Measurements from ENCODE around the gene CDT1.
"Not testable (repeated sequence)": the region's sequence is repeated elsewhere in the genome, so short reads cannot be mapped to it uniquely, and the experiment has no call there.

Gene CDT1

GRCh38 chr16:88821168-88821850 is 17.7 kb downstream of the CDT1 start:
- Histone ChIP-seq H3K4me2 (ENCODE audit: low read length) (no peak overlapping the region), H3K9ac (no peak overlapping the region), H3K27ac (no peak overlapping the region), H3K27me3 (ENCODE audit: control insufficient read depth, insufficient read depth, low read length) (no peaks in the 10 kb centered on the region), H3K9me3 (ENCODE audit: control insufficient read depth, low read length) (no peaks in the 10 kb centered on the region), H3K4me3 (ENCODE audit: low read depth, low read length) (no peak overlapping the region), H3K36me3 (ENCODE audit: control insufficient read depth, insufficient read depth, low read length) (no peaks in the 10 kb centered on the region), H3K4me1 (no peaks in the 10 kb centered on the region), H3K79me2 (no peaks in the 10 kb centered on the region), H2AFZ (no peak overlapping the region)
- no peak for TF ChIP-seq CTCF (IDR thresholded peaks at IDR 0.05)

- Histone ChIP-seq H3K27ac (no peak overlapping the region), H3K27me3 (ENCODE audit: control insufficient read depth, insufficient read depth, low read length) (no peaks in the 10 kb centered on the region), H3K9ac (no peak overlapping the region), H3K4me3 (ENCODE audit: low read depth, low read length) (no peak overlapping the region), H3K9me3 (ENCODE audit: control insufficient read depth, low read length) (no peaks in the 10 kb centered on the region), H3K36me3 (ENCODE audit: control insufficient read depth, insufficient read depth, low read length) (no peaks in the 10 kb centered on the region), H2AFZ (no peak overlapping the region), H3K79me2 (no peaks in the 10 kb centered on the region), H3K4me2 (ENCODE audit: low read length) (no peak overlapping the region), H3K4me1 (no peaks in the 10 kb centered on the region)
- TF ChIP-seq CTCF (IDR thresholded peaks at IDR 0.05): no peak
These were observed 18.9 kb downstream of the CDT1 start for GRCh38 chr16:88822281-88823040.

- not testable (repeated sequence) for H3K9me3 ChIP-seq (ENCODE audit: control insufficient read depth, low read length); H3K4me1 ChIP-seq; H3K4me2 ChIP-seq (ENCODE audit: low read length); H3K36me3 ChIP-seq (ENCODE audit: control insufficient read depth, insufficient read depth, low read length); H3K4me3 ChIP-seq (ENCODE audit: low read depth, low read length); H3K79me2 ChIP-seq; H3K9ac ChIP-seq; H2AFZ ChIP-seq; H3K27me3 ChIP-seq (ENCODE audit: control insufficient read depth, insufficient read depth, low read length); H3K27ac ChIP-seq
These were observed 20.1 kb downstream of the CDT1 start for GRCh38 chr16:88823646-88824045.

- H3K4me2 ChIP-seq (ENCODE audit: low read length): no peak overlapping the region
- no peaks in the 10 kb centered on the region for H3K36me3 ChIP-seq (ENCODE audit: control insufficient read depth, insufficient read depth, low read length)
- no peak for TF ChIP-seq CTCF (IDR thresholded peaks at IDR 0.05)
- H3K4me3 ChIP-seq (ENCODE audit: low read depth, low read length): no peak overlapping the region
- H3K9ac ChIP-seq: no peak overlapping the region
- no peak overlapping the region for H3K27ac ChIP-seq
- no peaks in the 10 kb centered on the region for H3K9me3 ChIP-seq (ENCODE audit: control insufficient read depth, low read length)
- H2AFZ ChIP-seq: no peak overlapping the region
- no peaks in the 10 kb centered on the region for H3K27me3 ChIP-seq (ENCODE audit: control insufficient read depth, insufficient read depth, low read length)
- H3K79me2 ChIP-seq: no peaks in the 10 kb centered on the region
- no peaks in the 10 kb centered on the region for H3K4me1 ChIP-seq
These were observed 20.9 kb downstream of the CDT1 start for GRCh38 chr16:88824256-88825077.

- H3K4me2 ChIP-seq (ENCODE audit: low read length): no peak overlapping the region
- no peaks in the 10 kb centered on the region for H3K36me3 ChIP-seq (ENCODE audit: control insufficient read depth, insufficient read depth, low read length)
- no peak overlapping the region for H3K9ac ChIP-seq
- H3K79me2 ChIP-seq: no peaks in the 10 kb centered on the region
- H2AFZ ChIP-seq: no peak overlapping the region
- no peak for TF ChIP-seq CTCF (IDR thresholded peaks at IDR 0.05)
- no peak overlapping the region for H3K4me3 ChIP-seq (ENCODE audit: low read depth, low read length)
- H3K9me3 ChIP-seq (ENCODE audit: control insufficient read depth, low read length): no peaks in the 10 kb centered on the region
- no peaks in the 10 kb centered on the region for H3K27me3 ChIP-seq (ENCODE audit: control insufficient read depth, insufficient read depth, low read length)
- H3K4me1 ChIP-seq: no peaks in the 10 kb centered on the region
- no peak overlapping the region for H3K27ac ChIP-seq
These were observed 21.6 kb downstream of the CDT1 start for GRCh38 chr16:88825146-88825545.
